Activated CD4-positive, alpha-beta T cell treated with anti-CD3 and anti-CD28 coated beads, Interleukin-2, amount 10 ng/mL, durations not matched to agents 24 days and 14 days (primary cell): ENCODE results near the gene HAND2. TPM values are rescaled to one million over a fixed set of nuclear protein-coding genes. Genes with fewer than 3 reads are reported as not detected.

Source experiments
- DNase-seq: peaks from one replicate; pipeline ENCODE4 v3.0.0; 2022
- H3K27ac Mint-ChIP-seq: one replicate; pipeline ENCODE4 v1.8.0; 2022; ENCODE audit warnings: mild to moderate bottlenecking, mixed read lengths
- H3K27me3 Mint-ChIP-seq: one replicate; pipeline ENCODE4 v1.8.0; 2022; ENCODE audit warnings: mixed read lengths
- H3K36me3 Mint-ChIP-seq: one replicate; pipeline ENCODE4 v1.8.0; 2022; ENCODE audit warnings: low read depth, mild to moderate bottlenecking, mixed read lengths
- H3K4me1 Mint-ChIP-seq: one replicate; pipeline ENCODE4 v1.8.0; 2021; ENCODE audit warnings: mixed read lengths
- H3K4me3 Mint-ChIP-seq: one replicate; pipeline ENCODE4 v1.8.0; 2022; ENCODE audit warnings: mild to moderate bottlenecking, moderate library complexity, mixed read lengths
- H3K9me3 Mint-ChIP-seq: one replicate; pipeline ENCODE4 v1.8.0; 2021; ENCODE audit warnings: mixed read lengths
- intact Hi-C: fragments of 100-400 bp; cut with micrococcal nuclease; formaldehyde crosslinking; loops from one replicate; pipeline ENCODE4 v1.15.1; 2023
- total RNA-seq: library from RNA; stranded (reverse); gene quantifications from 2 replicates; pipeline ENCODE4 v1.2.3, GENCODE V29; 2022

Gene HAND2
- total RNA-seq, 1 donor from 2014 or later = not detected

GRCh38 chr4:173521467-173522159 is 8.4 kb downstream of the HAND2 start:
- intact Hi-C loops = loop anchor here (2.0 kb wide), 1 partner anchor 17 kb away; no protein-coding TSS in a partner anchor

DNA sequence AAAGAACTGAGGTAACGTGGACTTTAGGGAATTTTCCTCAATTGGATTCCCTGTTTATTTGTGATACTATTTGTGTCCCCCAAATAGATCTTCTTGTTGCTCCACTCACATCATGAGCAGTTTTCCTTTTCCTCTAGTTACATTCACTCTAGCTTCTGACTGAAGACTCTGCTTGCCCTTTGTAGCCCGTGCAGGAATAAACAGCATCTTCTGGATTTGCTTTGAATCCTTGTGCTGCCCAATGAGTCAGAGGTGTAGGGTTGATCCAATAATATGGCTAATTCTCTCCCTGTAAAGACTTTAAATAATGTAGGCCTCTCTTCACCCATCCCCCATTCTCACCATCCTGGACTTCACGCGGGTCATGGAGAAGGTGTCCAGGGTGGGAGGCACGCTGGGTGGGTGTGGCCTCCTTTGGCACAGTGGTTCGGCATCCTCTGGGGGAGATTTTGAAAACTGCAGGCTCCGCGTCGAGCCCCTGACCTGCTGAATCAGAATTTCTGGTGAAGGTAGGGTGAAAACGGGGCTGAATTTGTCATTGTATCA is 9.0 kb downstream of the HAND2 start:
- H3K9me3 Mint-ChIP-seq = peaks cover 38% of the 10 kb centered on the region
- H3K27ac Mint-ChIP-seq = no peak overlapping the region
- DNase-seq = no peak
- peaks cover 21% of the 10 kb centered on the region for H3K36me3 Mint-ChIP-seq
- peaks cover 89% of the 10 kb centered on the region for H3K27me3 Mint-ChIP-seq
- intact Hi-C loops = loop anchor here (1.0 kb wide), 1 partner anchor 9 kb away; the partner anchor contains the start of gene HAND2
- peaks cover 11% of the 10 kb centered on the region for H3K4me1 Mint-ChIP-seq
- H3K4me3 Mint-ChIP-seq = no peak overlapping the region

More at GRCh38 chr4:173521467-173522159, 8.4 kb downstream of the HAND2 start:
- Mint-ChIP-seq H3K27me3 (peaks cover 87% of the 10 kb centered on the region), H3K4me1 (peaks cover 9% of the 10 kb centered on the region), H3K36me3 (peaks cover 22% of the 10 kb centered on the region), H3K27ac (no peak overlapping the region), H3K9me3 (peaks cover 34% of the 10 kb centered on the region), H3K4me3 (no peak overlapping the region)
- no peak for DNase-seq

DNA sequence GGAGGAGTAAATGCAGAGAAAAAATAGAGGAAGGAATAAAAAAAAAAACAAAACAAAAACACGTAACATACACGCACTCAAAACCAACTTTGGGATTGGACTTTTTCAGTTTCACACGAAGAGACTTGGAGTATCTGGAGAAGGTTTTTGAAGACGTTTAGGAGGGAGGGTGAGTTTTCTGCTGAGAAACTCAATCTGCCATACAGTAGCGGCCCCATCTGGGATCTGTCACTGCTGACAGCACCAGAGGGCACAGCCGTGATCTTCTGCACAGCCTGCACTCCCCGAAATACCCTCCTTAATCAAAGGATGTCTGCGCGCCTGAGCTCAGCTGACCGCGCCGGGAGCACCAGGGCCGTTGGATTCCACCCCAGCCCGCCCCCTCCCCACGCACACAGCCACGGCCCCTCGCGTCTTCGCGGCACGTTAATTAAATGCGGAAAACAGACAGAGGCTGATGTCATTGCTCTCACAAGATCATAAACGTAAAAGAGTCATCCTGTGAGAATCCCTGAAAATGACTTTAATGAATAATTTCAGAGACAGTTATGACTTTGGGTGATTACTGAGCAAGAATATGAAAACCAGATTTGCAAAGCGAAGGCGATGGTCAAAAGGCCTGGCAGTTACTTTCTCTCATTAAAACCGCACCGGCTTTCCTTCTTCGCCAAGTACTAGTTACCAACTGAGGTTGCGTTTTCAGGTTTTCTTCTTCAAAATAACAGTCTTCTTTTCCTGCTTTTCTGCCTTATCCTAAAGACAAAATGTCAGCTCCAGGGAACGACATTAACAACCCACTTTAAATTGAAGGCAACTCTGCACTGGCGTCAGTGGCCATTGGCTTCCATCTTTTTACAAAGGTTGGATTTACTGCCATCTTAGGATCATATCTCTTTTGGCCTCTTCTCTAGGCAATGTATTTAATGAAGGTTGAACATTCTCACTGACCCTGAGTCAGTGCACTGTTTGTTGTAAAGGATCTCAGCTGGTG is 10.6 kb downstream of the HAND2 start:
- peaks cover 38% of the 10 kb centered on the region for H3K9me3 Mint-ChIP-seq
- H3K36me3 Mint-ChIP-seq = peaks cover 16% of the 10 kb centered on the region
- intact Hi-C loops = loop anchor here (1.0 kb wide), 1 partner anchor 11 kb away; the partner anchor contains the start of gene HAND2
- H3K27me3 Mint-ChIP-seq = peaks cover 90% of the 10 kb centered on the region
- H3K4me3 Mint-ChIP-seq = no peak overlapping the region
- no peak overlapping the region for H3K27ac Mint-ChIP-seq
- peaks cover 9% of the 10 kb centered on the region for H3K4me1 Mint-ChIP-seq
- DNase-seq = no peak

GRCh38 chr4:173518425-173519102 is 11.5 kb downstream of the HAND2 start:
- peaks cover 89% of the 10 kb centered on the region for H3K27me3 Mint-ChIP-seq
- H3K9me3 Mint-ChIP-seq = peaks cover 32% of the 10 kb centered on the region
- no peak for DNase-seq
- H3K27ac Mint-ChIP-seq = no peak overlapping the region
- no peak overlapping the region for H3K4me3 Mint-ChIP-seq
- peaks cover 14% of the 10 kb centered on the region for H3K36me3 Mint-ChIP-seq
- intact Hi-C loops = no loop called here
- peaks cover 8% of the 10 kb centered on the region for H3K4me1 Mint-ChIP-seq

GRCh38 chr4:173517781-173518424 is 12.1 kb downstream of the HAND2 start:
- intact Hi-C loops = no loop called here
- peaks cover 8% of the 10 kb centered on the region for H3K4me1 Mint-ChIP-seq
- peaks cover 12% of the 10 kb centered on the region for H3K36me3 Mint-ChIP-seq
- peaks cover 92% of the 10 kb centered on the region for H3K27me3 Mint-ChIP-seq
- no peak for DNase-seq
- no peak overlapping the region for H3K4me3 Mint-ChIP-seq
- peaks cover 29% of the 10 kb centered on the region for H3K9me3 Mint-ChIP-seq
- no peak overlapping the region for H3K27ac Mint-ChIP-seq

- peaks cover 94% of the 10 kb centered on the region for H3K27me3 Mint-ChIP-seq
- peaks cover 4% of the 10 kb centered on the region for H3K4me1 Mint-ChIP-seq
- H3K27ac Mint-ChIP-seq = peak overlapping the region; percentile 64
- no peak for DNase-seq
- intact Hi-C loops = no loop called here
- H3K9me3 Mint-ChIP-seq = peaks cover 29% of the 10 kb centered on the region
- no peak overlapping the region for H3K4me3 Mint-ChIP-seq
- peaks cover 9% of the 10 kb centered on the region for H3K36me3 Mint-ChIP-seq
These were observed 13.2 kb downstream of the HAND2 start for GRCh38 chr4:173516621-173517524.

DNA sequence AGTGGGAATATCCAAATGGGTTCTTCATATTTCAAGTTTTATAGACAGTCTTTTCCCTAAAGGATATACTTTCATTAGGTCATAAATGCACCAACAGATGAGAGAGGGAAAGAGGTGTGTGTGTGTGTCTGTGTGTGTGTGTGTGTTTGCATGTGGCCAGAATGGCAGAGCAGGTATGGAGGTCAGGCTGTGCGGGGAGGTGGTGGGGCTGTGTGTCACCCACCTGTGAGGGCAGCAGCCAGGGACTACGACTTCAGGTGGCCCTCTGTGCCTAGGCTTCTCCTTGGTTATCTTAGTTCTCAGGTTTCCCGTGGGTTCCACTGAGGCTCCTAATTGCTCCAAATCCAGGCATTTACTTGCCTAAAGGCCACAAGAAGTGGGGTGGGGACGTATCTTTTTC is 14.6 kb downstream of the HAND2 start:
- no peak for DNase-seq
- intact Hi-C loops = no loop called here
- peaks cover 4% of the 10 kb centered on the region for H3K4me1 Mint-ChIP-seq
- no peak overlapping the region for H3K4me3 Mint-ChIP-seq
- H3K27me3 Mint-ChIP-seq = peaks cover 93% of the 10 kb centered on the region
- peaks cover 24% of the 10 kb centered on the region for H3K9me3 Mint-ChIP-seq
- H3K36me3 Mint-ChIP-seq = peaks cover 9% of the 10 kb centered on the region
- no peak overlapping the region for H3K27ac Mint-ChIP-seq

GRCh38 chr4:173514641-173515217 is 15.3 kb downstream of the HAND2 start:
- H3K4me3 Mint-ChIP-seq = no peak overlapping the region
- intact Hi-C loops = no loop called here

GRCh38 chr4:173513651-173514050 is 16.4 kb downstream of the HAND2 start:
- peaks cover 88% of the 10 kb centered on the region for H3K27me3 Mint-ChIP-seq
- intact Hi-C loops = no loop called here
- DNase-seq = no peak
- H3K4me3 Mint-ChIP-seq = no peak overlapping the region
- H3K4me1 Mint-ChIP-seq = peaks cover 7% of the 10 kb centered on the region
- peaks cover 5% of the 10 kb centered on the region for H3K36me3 Mint-ChIP-seq
- peaks cover 17% of the 10 kb centered on the region for H3K9me3 Mint-ChIP-seq
- no peak overlapping the region for H3K27ac Mint-ChIP-seq

More at GRCh38 chr4:173514641-173515217, 15.3 kb downstream of the HAND2 start:
- no peak for DNase-seq
- peaks cover 93% of the 10 kb centered on the region for H3K27me3 Mint-ChIP-seq
- H3K27ac Mint-ChIP-seq = no peak overlapping the region
- H3K36me3 Mint-ChIP-seq = peaks cover 5% of the 10 kb centered on the region
- H3K4me1 Mint-ChIP-seq = peaks cover 4% of the 10 kb centered on the region
- H3K9me3 Mint-ChIP-seq = peaks cover 17% of the 10 kb centered on the region

GRCh38 chr4:173511787-173512361 is 18.2 kb downstream of the HAND2 start:
- intact Hi-C loops = no loop called here
- peaks cover 92% of the 10 kb centered on the region for H3K27me3 Mint-ChIP-seq
- no peak overlapping the region for H3K27ac Mint-ChIP-seq
- H3K4me1 Mint-ChIP-seq = peaks cover 15% of the 10 kb centered on the region
- H3K9me3 Mint-ChIP-seq = peaks cover 17% of the 10 kb centered on the region
- no peak overlapping the region for H3K4me3 Mint-ChIP-seq
- no peak for DNase-seq
- H3K36me3 Mint-ChIP-seq = peaks cover 12% of the 10 kb centered on the region

- Mint-ChIP-seq H3K9me3 (no peaks in the 10 kb centered on the region), H3K27me3 (peaks cover 89% of the 10 kb centered on the region), H3K4me1 (peaks cover 11% of the 10 kb centered on the region), H3K4me3 (peak overlapping the region; percentile 74), H3K36me3 (peaks cover 9% of the 10 kb centered on the region), H3K27ac (no peak overlapping the region)
- no peak for DNase-seq
- intact Hi-C loops = loop anchor here (2.0 to 10.0 kb wide), 3 partner anchors 15 to 808 kb away; no protein-coding TSS in a partner anchor
These were observed 20.7 kb downstream of the HAND2 start for GRCh38 chr4:173509036-173510001.
